Measurements from ENCODE around the gene ZNF445.

DNA sequence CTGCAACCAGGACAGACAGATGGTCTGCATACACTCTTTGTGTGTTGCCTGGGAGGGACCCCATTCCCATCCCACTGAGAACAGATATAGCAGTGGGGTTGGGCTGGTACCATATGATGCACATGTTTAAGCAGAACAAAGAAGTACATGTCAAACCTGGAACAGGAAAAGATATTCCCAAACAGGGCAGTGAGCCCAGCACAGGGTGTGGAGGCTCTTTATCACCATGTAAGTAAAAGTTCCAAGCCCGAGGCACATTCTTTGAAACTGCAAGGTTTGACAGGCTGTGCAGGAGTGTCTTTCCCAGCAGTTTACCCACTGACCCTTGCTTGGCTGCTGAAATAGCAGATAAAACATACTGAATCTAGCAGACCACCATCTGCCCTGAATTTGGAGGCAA is 5.3 kb upstream of the ZNF445 start:
- TF ChIP-seq SUZ12 (IDR thresholded peaks at IDR 0.05; ENCODE audit: low read length) (no peak), POLR2AphosphoS5 (IDR thresholded peaks at IDR 0.05; ENCODE audit: low read depth, low read length) (no peak), CREB1 (IDR thresholded peaks at IDR 0.05) (no peak), NRF1 (IDR thresholded peaks at IDR 0.05; ENCODE audit: low read depth, low read length) (no peak), CHD2 (IDR thresholded peaks at IDR 0.05; ENCODE audit: low read length) (no peak), EGR1 (IDR thresholded peaks at IDR 0.05; ENCODE audit: borderline replicate concordance, low read depth, low read length) (no peak), SP1 (IDR thresholded peaks at IDR 0.05; ENCODE audit: low read depth, low read length) (no peak)
- TF ChIP-seq, protein P1, sequence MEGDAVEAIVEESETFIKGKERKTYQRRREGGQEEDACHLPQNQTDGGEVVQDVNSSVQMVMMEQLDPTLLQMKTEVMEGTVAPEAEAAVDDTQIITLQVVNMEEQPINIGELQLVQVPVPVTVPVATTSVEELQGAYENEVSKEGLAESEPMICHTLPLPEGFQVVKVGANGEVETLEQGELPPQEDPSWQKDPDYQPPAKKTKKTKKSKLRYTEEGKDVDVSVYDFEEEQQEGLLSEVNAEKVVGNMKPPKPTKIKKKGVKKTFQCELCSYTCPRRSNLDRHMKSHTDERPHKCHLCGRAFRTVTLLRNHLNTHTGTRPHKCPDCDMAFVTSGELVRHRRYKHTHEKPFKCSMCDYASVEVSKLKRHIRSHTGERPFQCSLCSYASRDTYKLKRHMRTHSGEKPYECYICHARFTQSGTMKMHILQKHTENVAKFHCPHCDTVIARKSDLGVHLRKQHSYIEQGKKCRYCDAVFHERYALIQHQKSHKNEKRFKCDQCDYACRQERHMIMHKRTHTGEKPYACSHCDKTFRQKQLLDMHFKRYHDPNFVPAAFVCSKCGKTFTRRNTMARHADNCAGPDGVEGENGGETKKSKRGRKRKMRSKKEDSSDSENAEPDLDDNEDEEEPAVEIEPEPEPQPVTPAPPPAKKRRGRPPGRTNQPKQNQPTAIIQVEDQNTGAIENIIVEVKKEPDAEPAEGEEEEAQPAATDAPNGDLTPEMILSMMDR (IDR thresholded peaks at IDR 0.05; ENCODE audit: control extremely low read depth in 1 of 3, insufficient read depth in 1 of 3, low read depth in 1 of 3, low read length in 3 of 3) = no peak
